H1 (cell line): ENCODE results near the gene FAM53B.

Experiments used
- CBX5 ChIP-seq: fragments of 300-800, 300-1000 bp; sonication (generic); IDR thresholded peaks from 2 replicates; pipeline ENCODE4 v1.7.1; 2016; ENCODE audit warnings: antibody characterized with exemption, low read length, low read depth
- EP300 ChIP-seq, 2 experiments: IDR thresholded peaks; 1 replicate in 1 of 2; 2 replicates in 1 of 2; pipeline ENCODE4 v1.6.1; 2011 to 2012; ENCODE audit warnings: low read depth in 2 of 2, low read length in 2 of 2, mild to moderate bottlenecking in 2 of 2, borderline replicate concordance in 1 of 2, inconsistent platforms in 1 of 2, moderate library complexity in 1 of 2
- EZH2 ChIP-seq: fragments of 200-600 bp; sonication (generic); IDR thresholded peaks from 2 replicates; pipeline ENCODE4 v1.7.1; 2012; ENCODE audit warnings: low read depth, mild to moderate bottlenecking, moderate library complexity, low read length, inconsistent platforms; ENCODE audit not compliant: severe bottlenecking
- SP2 ChIP-seq: IDR thresholded peaks from 2 replicates; pipeline ENCODE4 v1.6.1; 2012; ENCODE audit warnings: mild to moderate bottlenecking, low read length, inconsistent platforms
- TEAD4 ChIP-seq: IDR thresholded peaks from 2 replicates; pipeline ENCODE4 v1.6.1; 2012; ENCODE audit warnings: low read depth, low read length, inconsistent platforms, mixed read lengths
- TF ChIP-seq, protein P1 (sequence below), 3 experiments: IDR thresholded peaks; 1 replicate in 2 of 3; 2 replicates in 1 of 3; pipeline versions ENCODE4 v1.5.1 to v1.6.1; 2011; ENCODE audit warnings: low read length in 3 of 3, mild to moderate bottlenecking in 3 of 3, inconsistent platforms in 2 of 3, low read depth in 1 of 3, moderate library complexity in 1 of 3; ENCODE audit not compliant: insufficient read depth in 1 of 3; ENCODE audit errors: control extremely low read depth in 1 of 3

DNA sequence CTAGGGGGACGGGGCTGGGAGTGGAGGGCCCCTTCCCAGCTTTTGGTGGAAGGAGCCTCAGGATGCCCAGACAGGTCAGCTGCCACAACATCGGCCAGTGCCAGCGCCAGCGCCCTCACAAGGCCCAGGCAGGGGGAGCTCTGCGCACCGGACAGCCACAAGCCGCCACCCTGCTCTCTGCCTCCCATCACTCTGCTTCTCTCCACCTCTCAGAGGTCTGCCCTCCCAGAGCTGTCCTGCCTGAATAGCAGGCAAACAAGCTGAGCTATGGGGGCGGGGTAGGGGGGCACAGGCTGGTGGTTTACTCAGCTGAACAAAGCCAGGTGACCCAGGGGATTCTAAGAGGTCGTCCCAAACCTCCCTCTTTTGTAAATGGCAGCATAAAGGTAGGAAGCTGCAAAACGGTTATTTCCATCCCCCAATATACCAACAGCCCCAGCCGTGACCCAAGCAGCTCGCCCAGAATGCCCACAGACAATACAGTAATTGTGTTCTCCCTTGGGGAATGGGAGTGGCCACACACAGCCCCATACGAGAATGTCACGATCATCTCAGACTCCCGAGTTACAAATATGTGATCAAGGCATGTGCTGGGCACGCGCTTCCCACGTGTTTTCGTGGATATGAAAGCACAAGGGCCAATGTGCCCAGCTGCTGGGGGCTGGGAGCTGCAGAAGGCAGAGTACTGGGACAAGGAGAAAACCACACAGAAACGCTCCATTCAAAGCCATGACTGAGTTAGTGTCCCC lies 19.7 kb downstream of the FAM53B start:
- TF ChIP-seq CBX5, result no peak
- TF ChIP-seq TEAD4, result no peak
- no peak for TF ChIP-seq SP2
- TF ChIP-seq, protein P1, sequence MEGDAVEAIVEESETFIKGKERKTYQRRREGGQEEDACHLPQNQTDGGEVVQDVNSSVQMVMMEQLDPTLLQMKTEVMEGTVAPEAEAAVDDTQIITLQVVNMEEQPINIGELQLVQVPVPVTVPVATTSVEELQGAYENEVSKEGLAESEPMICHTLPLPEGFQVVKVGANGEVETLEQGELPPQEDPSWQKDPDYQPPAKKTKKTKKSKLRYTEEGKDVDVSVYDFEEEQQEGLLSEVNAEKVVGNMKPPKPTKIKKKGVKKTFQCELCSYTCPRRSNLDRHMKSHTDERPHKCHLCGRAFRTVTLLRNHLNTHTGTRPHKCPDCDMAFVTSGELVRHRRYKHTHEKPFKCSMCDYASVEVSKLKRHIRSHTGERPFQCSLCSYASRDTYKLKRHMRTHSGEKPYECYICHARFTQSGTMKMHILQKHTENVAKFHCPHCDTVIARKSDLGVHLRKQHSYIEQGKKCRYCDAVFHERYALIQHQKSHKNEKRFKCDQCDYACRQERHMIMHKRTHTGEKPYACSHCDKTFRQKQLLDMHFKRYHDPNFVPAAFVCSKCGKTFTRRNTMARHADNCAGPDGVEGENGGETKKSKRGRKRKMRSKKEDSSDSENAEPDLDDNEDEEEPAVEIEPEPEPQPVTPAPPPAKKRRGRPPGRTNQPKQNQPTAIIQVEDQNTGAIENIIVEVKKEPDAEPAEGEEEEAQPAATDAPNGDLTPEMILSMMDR (IDR thresholded peaks at IDR 0.05; ENCODE audit: control extremely low read depth in 1 of 3, insufficient read depth in 1 of 3, low read depth in 1 of 3, low read length in 3 of 3), result peak in 2 of 3 experiments; percentile 11 to 18; a peak in 2 of 4 replicates
- no peak for TF ChIP-seq EP300 (IDR thresholded peaks at IDR 0.05; ENCODE audit: borderline replicate concordance in 1 of 2, low read depth in 2 of 2, low read length in 2 of 2)
- no peak for TF ChIP-seq EZH2
